NCI-H2227 (cell line): Measurements from ENCODE around the gene GPR27.

Experiments
- DNase-seq: peaks from one replicate; lab custom pipeline; 2025; ENCODE audit not compliant: unreplicated experiment; lab: John Stamatoyannopoulos, UW

GPR27 gene, protein sequence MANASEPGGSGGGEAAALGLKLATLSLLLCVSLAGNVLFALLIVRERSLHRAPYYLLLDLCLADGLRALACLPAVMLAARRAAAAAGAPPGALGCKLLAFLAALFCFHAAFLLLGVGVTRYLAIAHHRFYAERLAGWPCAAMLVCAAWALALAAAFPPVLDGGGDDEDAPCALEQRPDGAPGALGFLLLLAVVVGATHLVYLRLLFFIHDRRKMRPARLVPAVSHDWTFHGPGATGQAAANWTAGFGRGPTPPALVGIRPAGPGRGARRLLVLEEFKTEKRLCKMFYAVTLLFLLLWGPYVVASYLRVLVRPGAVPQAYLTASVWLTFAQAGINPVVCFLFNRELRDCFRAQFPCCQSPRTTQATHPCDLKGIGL

DNA sequence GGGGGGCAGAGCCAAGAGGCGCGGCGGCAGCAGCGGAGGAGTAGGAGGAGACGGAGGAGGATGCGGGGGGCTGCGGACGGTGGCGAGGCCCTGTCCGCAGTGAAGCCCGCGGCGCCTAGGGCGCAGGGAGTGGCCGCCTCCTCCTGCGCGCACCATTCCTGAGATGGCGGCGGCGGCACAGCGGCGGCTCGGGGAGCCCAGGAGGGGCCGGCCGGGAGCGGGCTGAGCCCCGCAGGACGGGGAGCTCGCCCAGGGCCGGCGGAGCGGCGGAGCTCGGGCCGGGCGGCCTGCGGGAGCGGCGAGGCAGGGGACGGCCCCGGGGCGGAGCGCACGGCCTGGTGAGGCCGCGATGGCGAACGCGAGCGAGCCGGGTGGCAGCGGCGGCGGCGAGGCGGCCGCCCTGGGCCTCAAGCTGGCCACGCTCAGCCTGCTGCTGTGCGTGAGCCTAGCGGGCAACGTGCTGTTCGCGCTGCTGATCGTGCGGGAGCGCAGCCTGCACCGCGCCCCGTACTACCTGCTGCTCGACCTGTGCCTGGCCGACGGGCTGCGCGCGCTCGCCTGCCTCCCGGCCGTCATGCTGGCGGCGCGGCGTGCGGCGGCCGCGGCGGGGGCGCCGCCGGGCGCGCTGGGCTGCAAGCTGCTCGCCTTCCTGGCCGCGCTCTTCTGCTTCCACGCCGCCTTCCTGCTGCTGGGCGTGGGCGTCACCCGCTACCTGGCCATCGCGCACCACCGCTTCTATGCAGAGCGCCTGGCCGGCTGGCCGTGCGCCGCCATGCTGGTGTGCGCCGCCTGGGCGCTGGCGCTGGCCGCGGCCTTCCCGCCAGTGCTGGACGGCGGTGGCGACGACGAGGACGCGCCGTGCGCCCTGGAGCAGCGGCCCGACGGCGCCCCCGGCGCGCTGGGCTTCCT is at the start of gene GPR27:
Gene GPR27, plus strand, starts transcription at position 155 of the 909 bp plus-strand sequence. Its CDS starts 195 bp downstream, at position 350.
- peak; percentile 63 for DNase-seq

DNA sequence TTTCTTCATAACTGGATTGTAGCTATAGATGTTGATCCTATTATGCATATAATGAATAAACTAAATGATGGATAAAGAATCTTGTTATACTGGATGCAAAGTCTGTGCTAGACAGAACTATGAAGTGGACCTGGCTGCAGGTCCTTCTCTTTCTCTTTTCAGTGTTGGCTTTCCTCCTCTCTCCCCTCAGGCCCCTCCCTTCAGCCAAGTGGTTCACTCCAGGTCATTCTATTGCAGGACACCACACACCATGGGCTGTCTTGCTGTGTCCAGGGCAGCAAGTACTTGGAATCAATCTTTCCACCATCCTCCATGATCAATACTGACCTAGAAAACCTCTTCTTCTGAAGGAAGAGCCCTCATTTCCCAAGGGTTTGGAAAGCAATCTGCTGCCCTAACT is 48.7 kb upstream of the GPR27 start:
- DNase-seq = no peak

DNA sequence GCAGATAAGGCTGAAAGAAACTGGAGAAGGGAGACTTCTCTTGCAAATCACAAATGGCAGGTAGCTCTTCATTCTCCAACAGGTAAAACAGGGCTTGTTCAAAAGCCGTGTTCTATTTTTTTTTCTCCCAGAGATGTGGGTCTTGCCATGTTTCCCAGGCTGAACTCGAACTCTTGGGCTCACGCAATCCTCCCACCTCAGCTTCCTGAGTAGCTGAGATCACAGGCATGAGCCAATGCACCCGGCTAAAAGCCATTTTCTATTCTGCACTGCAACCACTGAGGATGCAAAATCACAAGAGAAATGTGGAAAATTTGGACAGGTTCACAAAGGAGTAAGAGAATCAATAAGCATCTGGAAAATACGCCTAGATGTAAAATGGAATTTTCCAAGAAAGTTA is 48.0 kb upstream of the GPR27 start:
- DNase-seq = no peak

DNA sequence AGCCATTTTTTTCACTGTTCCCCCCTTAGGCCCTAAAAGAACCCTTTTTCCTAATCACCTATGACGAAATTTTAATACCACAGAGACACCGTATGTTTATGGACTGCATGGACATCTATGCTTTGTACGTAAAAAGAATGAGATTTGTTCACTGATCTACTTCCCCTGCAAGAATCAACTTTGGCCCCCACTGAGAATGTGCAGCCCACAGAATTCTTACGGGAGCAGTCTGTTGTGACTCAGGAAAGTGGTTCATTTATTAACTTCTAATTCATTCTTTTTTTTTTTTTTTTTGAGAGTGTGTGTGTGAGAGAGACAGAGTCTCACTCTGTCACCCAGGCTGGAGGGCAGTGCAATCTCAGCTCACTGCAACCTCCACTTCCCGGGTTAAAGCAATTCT is 46.1 kb upstream of the GPR27 start:
- no peak for DNase-seq

DNA sequence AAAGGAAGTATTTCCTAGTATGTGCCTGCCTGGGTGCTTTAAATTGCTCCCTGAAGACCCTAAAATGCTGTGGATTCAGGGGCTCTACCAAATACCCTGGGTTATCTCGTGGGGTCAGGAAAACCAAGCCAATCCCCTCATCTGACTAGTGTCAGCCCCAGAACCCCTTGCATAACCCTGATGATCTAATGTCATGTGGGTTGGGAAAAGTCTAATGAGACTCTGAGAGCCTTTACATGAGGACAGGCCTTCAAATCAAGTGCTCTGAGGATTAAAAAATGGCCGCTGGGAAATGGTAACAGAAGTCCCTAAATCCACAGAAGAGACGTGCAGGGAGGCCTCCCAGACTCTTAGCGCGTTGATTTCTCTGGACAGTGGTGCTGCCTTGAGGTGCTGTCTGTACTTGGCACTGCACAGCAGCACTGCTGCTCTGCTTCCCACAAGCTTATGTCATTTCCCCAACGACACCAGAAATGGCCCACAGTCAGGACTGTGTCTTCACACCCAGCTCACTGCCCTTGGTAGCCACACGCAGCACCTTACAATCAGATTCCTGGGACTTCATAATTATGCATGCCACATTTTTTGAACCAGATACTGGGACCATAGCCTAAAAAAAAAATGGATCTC is 45.1 kb upstream of the GPR27 start:
- no peak for DNase-seq

DNA sequence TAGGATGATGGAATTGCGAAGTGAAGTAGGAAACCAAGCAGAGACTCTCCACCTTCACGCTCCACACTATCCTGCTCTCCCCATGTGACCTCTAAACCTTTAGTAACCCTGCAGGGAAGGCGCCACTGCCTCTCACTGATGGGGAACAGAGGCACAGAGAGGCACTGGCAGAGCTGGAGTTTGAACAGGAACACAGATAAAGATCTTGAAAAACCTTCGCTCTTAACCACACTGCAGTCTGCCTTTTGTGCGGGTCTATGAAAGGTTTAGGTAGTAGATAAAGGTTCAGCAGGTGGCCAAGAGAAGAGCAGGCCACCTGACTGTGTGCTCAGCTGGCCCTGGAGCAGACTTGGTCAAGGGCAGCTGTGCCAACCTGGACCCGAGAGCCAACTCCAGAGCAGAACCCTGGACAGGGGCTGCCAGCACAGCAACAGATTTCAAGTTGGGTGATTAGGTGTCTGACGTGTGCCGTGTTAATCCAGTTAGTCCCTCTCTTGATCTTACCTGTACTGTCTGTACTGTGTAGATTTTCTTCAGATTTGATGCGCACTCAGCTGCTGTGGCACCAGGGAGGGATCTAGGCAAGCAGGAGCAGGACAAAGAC is 43.6 kb upstream of the GPR27 start:
- DNase-seq = no peak

DNA sequence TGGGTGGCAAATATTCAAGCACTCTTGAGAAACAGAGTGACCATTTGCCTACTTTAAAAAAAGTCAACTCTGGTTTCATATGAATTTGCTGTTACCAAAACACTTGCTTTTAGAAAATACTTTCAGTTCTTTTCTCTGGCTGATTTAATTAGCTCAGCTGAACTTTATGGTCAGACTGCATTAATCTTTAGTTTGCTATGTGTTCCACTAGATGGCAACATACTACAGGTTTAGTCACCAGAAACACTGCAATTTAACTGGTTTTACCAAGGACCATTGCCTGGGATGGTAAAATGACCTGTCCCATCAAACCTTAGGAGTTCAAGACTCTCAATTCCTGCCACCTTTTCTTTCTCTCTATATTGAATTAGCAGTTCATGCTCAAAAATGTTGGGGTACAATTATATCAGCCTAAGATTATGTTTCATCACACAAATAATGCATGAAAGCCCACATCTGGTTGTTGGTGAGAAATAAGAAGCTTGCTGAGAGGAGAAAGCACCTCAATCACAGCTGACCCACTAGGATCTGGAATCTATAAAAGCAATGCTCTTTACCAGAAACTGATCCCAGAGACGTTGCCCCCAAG is 42.7 kb upstream of the GPR27 start:
- peak; percentile 44 for DNase-seq

DNA sequence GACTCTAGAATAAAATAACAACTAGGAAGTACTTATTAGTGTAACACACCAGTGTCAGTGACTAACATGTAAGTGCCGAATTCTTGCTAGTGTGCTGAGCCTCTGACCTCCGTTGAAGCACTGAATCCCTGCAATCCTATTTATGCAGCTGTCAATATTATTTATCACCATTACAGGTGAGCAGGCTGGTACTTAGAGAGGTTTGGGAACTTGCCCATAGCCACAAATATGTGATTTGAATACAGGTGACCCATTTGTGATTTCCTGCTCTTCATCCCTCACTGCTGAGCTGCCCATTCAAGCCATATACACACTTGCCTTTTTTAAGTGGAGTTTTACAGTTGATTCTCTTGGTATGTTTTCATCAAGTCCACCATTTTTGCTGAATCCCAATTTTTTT is 40.6 kb upstream of the GPR27 start:
- DNase-seq = no peak

DNA sequence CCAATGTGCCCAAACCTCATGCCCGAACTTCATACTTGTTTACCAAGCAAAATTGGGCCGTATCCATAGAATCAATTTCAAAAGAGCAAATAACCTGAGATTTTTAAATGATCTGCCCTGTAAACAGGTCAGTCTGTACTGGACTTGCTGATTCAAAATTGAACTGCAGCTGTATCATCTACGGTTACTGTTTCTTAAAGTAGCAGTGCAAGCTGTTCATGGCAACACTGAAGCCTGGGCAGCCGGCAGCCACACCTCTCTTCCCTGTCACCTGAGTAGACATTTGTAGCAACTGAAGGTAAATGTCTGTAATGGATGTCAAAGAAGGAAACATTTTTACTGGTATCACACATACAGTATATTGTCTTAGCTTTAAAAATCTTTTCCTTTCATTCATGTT is 39.1 kb upstream of the GPR27 start:
- no peak for DNase-seq

DNA sequence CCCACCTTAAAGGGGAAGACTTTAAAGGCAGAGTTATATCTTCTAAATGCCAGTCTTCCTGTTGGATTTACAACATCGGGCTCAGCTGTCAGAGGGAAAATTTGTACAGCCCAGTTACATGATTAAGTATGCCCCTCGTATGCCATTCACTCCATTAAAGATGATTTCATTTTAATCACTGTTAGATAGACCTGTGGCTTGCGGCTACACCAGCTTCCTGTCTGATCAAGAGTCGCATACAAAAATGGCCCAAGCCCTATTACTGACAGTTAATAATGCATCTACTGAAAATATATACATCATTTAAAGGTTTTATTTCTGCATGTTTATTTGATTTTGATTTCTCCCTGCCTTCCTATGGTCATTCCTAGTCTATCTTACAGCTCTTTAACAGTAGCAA is 35.6 kb upstream of the GPR27 start:
- DNase-seq = no peak

DNA sequence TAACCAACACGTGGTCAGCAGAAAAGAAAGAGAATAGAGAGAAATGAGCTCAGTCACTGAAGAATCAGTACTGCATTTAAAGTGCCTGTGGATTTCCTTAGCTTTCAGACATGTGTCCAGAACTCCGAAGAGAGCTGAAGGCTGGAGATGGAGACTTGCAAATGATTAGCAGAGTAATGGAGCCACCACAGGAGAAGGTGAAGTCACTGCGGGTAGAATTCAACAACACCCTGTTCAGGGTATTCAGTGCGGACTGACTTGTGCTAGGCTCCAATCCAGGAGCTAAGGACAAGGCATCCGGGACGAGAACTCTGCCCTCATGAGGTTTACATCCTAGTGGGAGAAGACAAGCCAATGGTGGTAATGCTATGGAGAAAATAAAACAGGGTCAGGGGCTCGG is 32.7 kb upstream of the GPR27 start:
- DNase-seq = no peak

DNA sequence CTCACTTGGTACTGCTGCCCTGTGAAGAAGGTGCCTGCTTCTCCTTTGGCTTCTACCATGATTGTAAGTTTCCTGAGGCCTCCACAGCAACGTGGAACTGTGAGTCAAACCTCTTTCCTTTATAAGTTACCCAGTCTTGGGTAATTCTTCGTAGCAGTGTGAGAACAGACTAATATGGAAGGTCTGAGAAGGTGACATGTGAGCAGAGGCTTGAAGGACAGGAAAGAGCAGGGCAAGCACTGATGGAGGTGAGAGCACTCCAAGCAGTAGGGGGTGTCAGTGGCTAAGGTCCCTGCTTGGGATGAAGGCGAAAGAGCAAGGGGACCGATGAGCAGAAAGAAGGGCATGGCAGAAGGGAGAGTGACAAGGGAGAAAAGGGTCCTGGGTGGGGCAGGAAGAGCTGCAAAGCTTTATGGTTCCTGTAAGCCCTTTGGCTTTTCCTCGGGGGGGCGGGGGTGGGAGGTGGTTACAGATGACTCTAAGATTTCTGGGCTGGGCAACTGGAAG is 32.0 kb upstream of the GPR27 start:
- DNase-seq = no peak

DNA sequence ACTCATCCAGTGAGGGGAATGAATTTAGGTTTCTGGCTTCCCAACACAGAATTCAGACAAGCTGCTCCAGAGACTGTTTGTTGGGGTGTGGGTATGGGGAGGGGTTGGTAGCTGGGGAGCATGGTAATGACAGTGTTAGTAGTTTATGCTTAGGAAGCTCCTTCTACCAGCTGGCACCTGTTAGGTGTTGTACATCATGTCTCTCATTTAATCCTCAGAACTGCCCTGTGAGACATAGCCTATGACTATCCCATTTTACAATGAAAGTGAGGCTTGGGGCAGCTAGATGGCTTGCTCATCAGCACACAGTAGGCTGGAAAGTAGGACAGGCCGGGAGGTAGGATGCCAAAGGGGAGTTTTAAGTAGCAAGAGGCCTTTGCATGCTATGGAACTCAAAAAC is 31.0 kb upstream of the GPR27 start:
- no peak for DNase-seq

DNA sequence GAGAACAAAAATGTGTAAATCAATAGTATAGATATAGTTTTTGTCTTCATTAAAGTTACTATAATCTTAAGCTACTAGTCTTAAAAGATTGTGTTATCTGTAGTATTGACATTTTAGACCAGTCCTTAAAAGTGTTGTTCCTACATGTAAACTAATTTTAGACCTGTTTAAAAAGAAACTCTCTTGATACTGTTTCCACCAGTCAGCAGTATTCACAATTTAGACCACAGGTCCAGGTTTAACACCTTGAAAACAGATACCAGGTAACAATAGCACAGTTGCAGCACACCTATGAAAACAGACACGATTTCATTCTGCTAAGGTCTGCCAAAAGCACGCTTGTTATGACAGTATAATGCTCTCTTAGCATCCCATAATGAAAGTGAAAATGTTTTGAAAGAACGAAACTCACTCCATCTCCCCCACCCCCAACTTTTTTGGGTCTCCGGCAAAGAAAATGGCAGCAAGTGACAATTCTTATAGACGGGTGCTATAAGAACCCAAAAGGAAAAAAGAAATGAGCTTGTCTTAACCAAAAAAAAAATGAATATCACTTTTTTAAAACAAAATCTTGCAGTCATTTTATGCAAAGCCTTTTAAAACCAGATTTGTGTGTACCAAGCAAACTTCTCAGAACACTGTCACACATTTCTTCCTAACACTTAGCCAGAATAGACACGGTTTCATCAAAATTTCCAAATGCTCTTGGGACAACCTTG is 30.0 kb upstream of the GPR27 start:
- no peak for DNase-seq

DNA sequence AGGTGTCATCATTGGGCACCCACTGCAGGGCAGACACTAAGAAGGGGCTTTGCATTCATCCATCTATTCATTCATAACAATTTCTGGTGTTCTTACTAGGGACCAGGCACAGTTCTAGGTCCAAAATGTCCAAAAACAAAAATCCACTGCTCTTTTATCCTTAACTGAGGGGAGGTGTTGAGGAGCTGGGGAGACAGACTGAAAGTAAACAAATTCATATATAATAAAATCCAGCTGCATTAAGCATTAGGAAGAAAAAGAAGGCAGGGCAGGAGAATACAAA is 29.5 kb upstream of the GPR27 start:
- no peak for DNase-seq

DNA sequence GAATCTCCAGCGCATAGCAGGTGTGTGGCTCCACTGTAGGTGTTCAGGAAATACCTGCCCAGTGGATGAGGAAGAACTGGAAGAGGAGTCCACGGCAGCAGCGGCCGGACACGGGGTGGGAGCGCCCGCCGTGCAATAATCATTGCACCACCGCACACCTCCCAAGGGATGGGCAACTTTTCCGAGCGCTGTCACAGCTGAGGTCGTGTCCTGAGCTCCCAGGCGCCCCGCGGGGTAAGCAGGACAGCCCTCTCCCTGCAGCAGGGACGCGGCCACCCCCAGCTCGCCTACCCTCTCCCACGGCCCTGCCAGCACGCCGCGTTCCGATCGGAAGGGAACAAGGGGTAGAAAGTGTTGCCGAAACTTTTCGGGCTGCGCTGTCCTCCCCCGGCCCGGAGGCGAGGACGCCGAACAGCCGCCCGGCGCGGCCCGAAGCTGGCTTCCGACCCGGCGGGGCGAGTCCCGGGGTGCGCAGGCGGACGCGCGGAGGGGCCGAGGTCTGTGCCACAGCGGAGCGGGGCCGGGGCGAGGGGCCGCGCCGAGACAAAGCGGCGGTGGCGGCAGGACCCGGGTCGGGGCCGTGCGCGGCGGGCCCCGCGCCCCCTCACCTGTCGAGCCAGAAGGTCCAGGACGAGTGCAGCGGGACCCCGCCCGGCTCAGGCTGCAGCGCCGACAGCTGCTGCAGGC is 28.9 kb upstream of the GPR27 start:
- DNase-seq = peak; percentile 19

DNA sequence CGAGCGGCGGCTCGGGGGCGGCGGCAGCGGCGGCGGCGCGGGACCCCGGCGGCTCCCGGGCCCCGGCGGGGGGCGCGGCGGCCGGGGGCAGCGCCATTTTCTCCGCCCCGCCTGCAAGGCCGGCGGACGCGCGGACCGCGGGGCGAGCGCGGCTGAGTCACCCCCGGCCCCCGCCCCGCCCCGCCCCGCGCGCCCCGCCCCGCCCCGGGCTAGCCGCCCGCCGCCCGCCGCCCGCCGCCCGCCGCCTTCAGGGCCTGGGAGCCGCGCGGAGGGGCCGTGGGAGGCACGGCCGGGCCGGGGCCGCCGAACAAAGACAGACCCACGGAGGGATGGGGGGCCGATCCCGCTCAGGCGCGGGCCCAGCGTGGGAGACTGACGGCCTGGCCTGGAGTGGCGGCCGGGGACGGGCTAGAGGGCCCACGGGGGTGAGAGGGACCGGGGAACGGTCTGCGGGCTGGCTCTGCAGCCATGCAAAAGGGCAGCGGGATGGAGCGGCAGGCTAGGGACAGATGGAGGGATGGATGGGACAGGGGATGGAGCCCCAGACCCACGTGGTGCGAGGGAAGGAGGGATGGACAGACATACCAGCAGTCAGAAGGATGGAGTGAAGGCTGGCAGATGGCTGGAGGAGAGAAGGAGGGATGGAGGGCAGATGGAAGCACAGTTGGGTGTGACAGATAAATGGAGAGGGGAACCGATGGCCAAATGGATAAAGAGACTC is 28.2 kb upstream of the GPR27 start, which contains the start of gene EIF4E3:
Gene EIF4E3, minus strand, starts transcription at position 132 of the 721 bp plus-strand sequence. Its CDS starts 35 bp downstream, at position 97.
- DNase-seq = peak; percentile 31

DNA sequence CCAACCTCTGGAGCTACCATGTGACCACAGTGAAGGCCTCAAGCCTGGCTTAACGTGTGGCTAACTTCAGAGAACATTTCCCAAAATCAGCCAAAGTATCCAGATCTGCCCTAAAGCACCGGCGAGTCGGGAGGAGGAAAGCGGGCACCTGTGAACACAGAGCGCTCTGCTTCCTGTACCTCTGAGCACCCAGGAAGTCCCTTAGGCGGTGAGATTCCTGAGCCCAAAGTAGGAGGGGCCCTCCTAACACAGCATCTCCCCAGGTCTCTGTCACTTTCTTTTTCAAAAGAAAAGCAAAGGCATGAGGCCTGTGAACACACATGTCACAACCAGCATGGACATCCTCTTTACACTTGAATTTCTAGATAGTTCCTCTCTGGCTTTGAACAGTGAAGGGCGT is 27.5 kb upstream of the GPR27 start:
- no peak for DNase-seq
